Measurements from ENCODE around the gene MACROD2.

DNA sequence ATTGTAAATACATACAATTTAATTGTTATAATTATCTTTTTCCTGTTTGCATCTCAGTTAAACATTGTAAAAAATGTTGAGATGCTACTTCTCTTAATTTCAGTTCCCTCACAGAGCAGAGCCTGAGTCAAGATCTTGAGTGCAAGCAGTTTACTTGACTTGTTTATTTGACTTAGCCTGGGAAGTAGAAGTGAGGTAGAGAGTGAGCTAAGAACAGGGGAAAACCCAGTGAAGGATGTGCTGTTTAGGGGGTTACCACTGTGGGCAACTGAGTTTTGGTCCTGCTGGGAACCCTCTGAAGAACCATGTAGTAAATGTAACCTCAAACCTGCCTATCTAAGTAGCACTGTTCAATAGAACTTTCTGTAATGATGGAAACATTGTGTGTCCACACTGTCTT is 837.3 kb downstream of the MACROD2 start:
- TF ChIP-seq CTCF (conservative IDR thresholded peaks at IDR 0.05; ENCODE audit: low read depth, low read length) (no peak), POLR2A (IDR thresholded peaks at IDR 0.05; ENCODE audit: low read depth, low read length) (no peak), MXI1 (IDR thresholded peaks at IDR 0.05; ENCODE audit: borderline replicate concordance, low read depth, low read length) (no peak), SMC3 (IDR thresholded peaks at IDR 0.05; ENCODE audit: low read depth, low read length) (no peak), RFX5 (IDR thresholded peaks at IDR 0.05; ENCODE audit: low read depth, low read length) (no peak), BHLHE40 (IDR thresholded peaks at IDR 0.05; ENCODE audit: low read depth, low read length) (no peak), ELK1 (IDR thresholded peaks at IDR 0.05; ENCODE audit: borderline replicate concordance, low read depth, low read length) (no peak), MAFK (IDR thresholded peaks at IDR 0.05; ENCODE audit: low read depth, low read length) (no peak), RAD21 (IDR thresholded peaks at IDR 0.05; ENCODE audit: low read length) (no peak)

All from IMR-90 (cell line).